Right lobe of liver (tissue), 6 donors: ENCODE data around the gene TMEM91. TPM values are rescaled to one million over a fixed set of nuclear protein-coding genes. Genes with fewer than 3 reads are reported as not detected.

Source experiments
- ATAC-seq, 4 donors: fragments of 200-7000 bp; cut with Tn5 transposase; one replicate each; pipeline ENCODE4 v1.9.1; 2020; ENCODE audit warnings: mild to moderate bottlenecking in 4 of 4, moderate library complexity in 4 of 4
- DNase-seq, 3 donors: peaks; one replicate each; pipeline ENCODE4 v3.0.0-alpha.2; 2020
- H3K27ac ChIP-seq, 3 donors: fragments of 200-600 bp; one replicate each; pipeline ENCODE4 v1.8.0; 2022
- H3K27me3 ChIP-seq, 2 donors: fragments of 200-600 bp; one replicate each; pipeline ENCODE4 v1.8.0; 2022
- H3K36me3 ChIP-seq, 4 donors: fragments of 200-600 bp; sonication (generic) in 1 of 4; one replicate each; pipeline versions ENCODE4 v1.5.1 to v1.8.0; 2017 to 2022; ENCODE audit warnings: control low read depth in 1 of 4
- H3K4me1 ChIP-seq, 4 donors: fragments of 200-600 bp; sonication (generic) in 1 of 4; one replicate each; pipeline versions ENCODE4 v1.5.1 to v1.8.0; 2017 to 2022; ENCODE audit warnings: control low read depth in 1 of 4
- H3K4me3 ChIP-seq, 3 donors: fragments of 200-600 bp; one replicate each; pipeline ENCODE4 v1.8.0; 2022
- H3K9me3 ChIP-seq, 4 donors: fragments of 200-600 bp; sonication (generic) in 1 of 4; one replicate each; pipeline versions ENCODE4 v1.5.1 to v1.8.0; 2017 to 2022; ENCODE audit warnings: control low read depth in 1 of 4
- CTCF ChIP-seq, 4 donors: fragments of 200-600 bp in 3 of 4; fragments of 450-650 bp in 1 of 4; IDR thresholded peaks; one replicate each; pipeline versions ENCODE4 v1.5.1 to v1.8.0; 2016 to 2022; ENCODE audit warnings: antibody characterized with exemption in 4 of 4, mild to moderate bottlenecking in 2 of 4
- POLR2A ChIP-seq: fragments of 450-650 bp; IDR thresholded peaks from one replicate; pipeline ENCODE4 v1.6.1; 2017; ENCODE audit warnings: antibody characterized with exemption, mild to moderate bottlenecking
- WGBS: methylation state at CpG from one replicate; pipeline ENCODE4 v1.1.6; 2018; ENCODE audit warnings: low coverage, low lambda C conversion rate; ENCODE audit not compliant: insufficient coverage; ENCODE audit errors: missing lambda C conversion rate; 5-methylcytosine and 5-hydroxymethylcytosine counted together
- intact Hi-C, 2 donors: fragments of 100-400 bp; cut with DNase I; formaldehyde crosslinking; loops; one replicate each; pipeline versions ENCODE4 v1.11.2 to v1.14.1; 2022
- total RNA-seq, 6 experiments: library from RNA; depleted of rRNA in 2 of 6; stranded (reverse); fragments of >200 nt in 2 of 6; fragmentation: NEBNext Ultra II Directional in 3 of 6; extraction: Animal tissue kit (Norgen Biotek cat#: 25700) in 3 of 6; gene quantifications; one replicate each; pipeline versions ENCODE4 v1.1.0 to v1.2.4, GENCODE V29; 2016 to 2023
- donor health status: DM: no; HTN: yes; CAD: no.
- donor health status: DM: no; HTN: no; CAD: no.
- donor health status: DM: no; HTN: no; CAD: no.
- donor health status: DM: no; HTN: yes; CAD: no.
- donor health status: DM: no; HTN: yes; CAD: no.

Gene TMEM91
- total RNA-seq, 6 experiments from 2014 or later = 1.8 to 4.1 (median 3.0) TPM

DNA sequence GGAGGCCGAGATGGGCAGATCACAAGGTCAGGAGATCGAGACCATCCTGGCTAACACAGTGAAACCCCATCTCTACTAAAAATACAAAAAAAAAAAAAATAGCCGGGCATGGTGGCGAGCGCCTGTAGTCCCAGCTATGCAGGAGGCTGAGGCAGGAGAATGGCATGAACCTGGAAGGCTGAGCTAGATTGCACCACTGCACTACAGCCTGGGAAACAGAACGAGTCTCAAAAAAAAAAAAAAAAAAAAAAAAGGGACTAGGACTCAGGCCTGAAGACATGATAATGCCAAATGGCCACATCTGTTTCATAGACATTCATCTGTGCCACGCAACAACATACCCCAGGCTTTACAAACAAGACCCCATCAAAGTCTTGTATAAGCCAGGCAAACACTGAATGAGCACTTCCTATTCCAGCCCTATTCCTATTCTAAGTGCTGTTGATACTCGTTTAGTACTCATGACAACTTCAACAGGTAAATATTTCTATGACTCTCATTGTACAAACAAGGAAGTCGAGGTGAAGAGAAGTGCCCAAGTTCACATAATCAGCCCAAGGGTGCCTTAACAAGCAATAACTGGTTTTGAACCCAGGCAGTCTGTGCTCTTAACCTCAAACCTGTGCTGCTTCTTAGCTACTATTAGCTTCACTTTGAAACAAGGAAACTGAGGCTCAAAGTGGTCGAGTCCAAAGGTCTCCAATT is 14.0 kb upstream of the TMEM91 start:
- H3K9me3 ChIP-seq = no peaks in the 10 kb centered on the region
- intact Hi-C loops = no loop called here
- no peaks in the 10 kb centered on the region for H3K27me3 ChIP-seq
- no peak overlapping the region for H3K4me3 ChIP-seq
- peaks cover 0 to 4% (median 0%) of the 10 kb centered on the region in 4 donors for H3K4me1 ChIP-seq
- no peak for ATAC-seq
- DNase-seq = no peak
- 81% methylated on average over 6 of the region's 10 CpGs for WGBS
- no peaks in the 10 kb centered on the region for H3K36me3 ChIP-seq
- no peak for TF ChIP-seq POLR2A
- no peak for TF ChIP-seq CTCF (IDR thresholded peaks at IDR 0.05)
- H3K27ac ChIP-seq = no peak overlapping the region

DNA sequence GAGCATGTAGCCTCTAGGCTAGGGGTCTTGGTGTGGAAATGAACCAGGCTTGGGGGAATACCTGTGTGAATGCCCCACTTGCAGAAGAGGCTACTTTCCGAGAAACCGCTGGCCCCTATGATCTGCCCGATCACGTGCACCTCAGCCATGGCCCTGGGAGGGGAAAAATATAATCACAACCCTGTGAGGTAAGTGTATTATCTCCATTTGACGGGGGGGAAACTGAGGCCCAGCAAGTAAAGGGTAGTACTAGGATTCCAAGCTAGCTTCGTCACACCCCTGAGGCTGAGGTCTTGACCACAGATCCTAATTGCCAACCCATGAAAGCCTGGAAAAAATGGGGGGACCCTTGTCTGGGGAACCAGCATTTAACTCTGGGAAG is 13.0 kb upstream of the TMEM91 start:
- intact Hi-C loops = no loop called here
- Histone ChIP-seq H3K36me3 (no peaks in the 10 kb centered on the region), H3K27me3 (no peaks in the 10 kb centered on the region), H3K9me3 (no peaks in the 10 kb centered on the region), H3K27ac (peak overlapping the region; percentile 91 to 98 (median 92)), H3K4me3 (peak overlapping the region; percentile 81 to 88 (median 81)), H3K4me1 (peaks cover 0 to 9% (median 0%) of the 10 kb centered on the region in 4 donors)
- 35% methylated on average over 6 of the region's 6 CpGs for WGBS
- TF ChIP-seq CTCF (IDR thresholded peaks at IDR 0.05) = no peak
- TF ChIP-seq POLR2A = no peak
- no peak for DNase-seq
- no peak for ATAC-seq

GRCh38 chr19:41363753-41364523 is 12.4 kb upstream of the TMEM91 start, which contains the start of gene B9D2:
Gene B9D2 (minus strand): TSS chr19:41364149. CDS start chr19:41363519, 630 bp downstream.
- intact Hi-C loops = no loop called here
- peaks cover 0 to 9% (median 0%) of the 10 kb centered on the region in 4 donors for H3K4me1 ChIP-seq
- peak; percentile 93 to 97 (median 96) for ATAC-seq
- peak within 1 kb of the TSS; percentile 81 to 88 (median 81) for H3K4me3 ChIP-seq
- H3K27ac ChIP-seq = peak within 1 kb of the TSS; percentile 91 to 98 (median 92)
- WGBS = under 1% methylated on average over 27 of the region's 56 CpGs
- no peaks in the 10 kb centered on the region for H3K36me3 ChIP-seq
- DNase-seq = peak; percentile 97 to 98 (median 98)
- no peaks in the 10 kb centered on the region for H3K27me3 ChIP-seq
- TF ChIP-seq POLR2A (no peak), CTCF (IDR thresholded peaks at IDR 0.05) (no peak)
- no peaks in the 10 kb centered on the region for H3K9me3 ChIP-seq

- TF ChIP-seq POLR2A (no peak), CTCF (IDR thresholded peaks at IDR 0.05) (no peak)
- H3K4me3 ChIP-seq = peak overlapping the region; percentile 81 to 88 (median 81)
- H3K27ac ChIP-seq = peak overlapping the region; percentile 91 to 98 (median 92)
- no peaks in the 10 kb centered on the region for H3K9me3 ChIP-seq
- intact Hi-C loops = no loop called here
- no peaks in the 10 kb centered on the region for H3K27me3 ChIP-seq
- H3K36me3 ChIP-seq = no peaks in the 10 kb centered on the region
- peaks cover 0 to 9% (median 0%) of the 10 kb centered on the region in 4 donors for H3K4me1 ChIP-seq
- 50% methylated on average over 9 of the region's 14 CpGs for WGBS
- DNase-seq (no peak), ATAC-seq (peak in 2 of 4 donors; percentile 2 to 6)
Measured at GRCh38 chr19:41364524-41365391, 11.6 kb upstream of the TMEM91 start.
